Upper lobe of left lung (tissue), 4 donors: ENCODE data around the gene CMSS1.

Experiments
- CTCF ChIP-seq, 6 experiments: fragments of 450-650 bp in 4 of 6; fragments of 200-600 bp in 2 of 6; sonication (generic) in 2 of 6; IDR thresholded peaks; one replicate each; pipeline ENCODE4 v1.5.1; 2016 to 2019; ENCODE audit warnings: antibody characterized with exemption in 6 of 6
- EP300 ChIP-seq, 4 donors: sonication (generic); formaldehyde crosslinking; IDR thresholded peaks; one replicate each; pipeline ENCODE4 v1.5.1; 2017; ENCODE audit warnings: antibody characterized with exemption in 4 of 4, control low read depth in 2 of 4
- POLR2A ChIP-seq, 4 donors: fragments of 450-650 bp; IDR thresholded peaks; one replicate each; pipeline ENCODE4 v1.5.1; 2016 to 2017; ENCODE audit warnings: antibody characterized with exemption in 4 of 4, mild to moderate bottlenecking in 2 of 4

- TF ChIP-seq CTCF (IDR thresholded peaks at IDR 0.05) (no peak), POLR2A (IDR thresholded peaks at IDR 0.05) (no peak), EP300 (IDR thresholded peaks at IDR 0.05) (no peak)
Measured at GRCh38 chr3:100214574-100214964, 396.9 kb downstream of the CMSS1 start.
